UCSD-AML1 (cell line): ENCODE measurements around the gene RAI14.

Source experiments
- DNase-seq: peaks from one replicate; lab custom pipeline; 2025; ENCODE audit not compliant: unreplicated experiment; lab: John Stamatoyannopoulos, UW

RAI14 gene

DNA sequence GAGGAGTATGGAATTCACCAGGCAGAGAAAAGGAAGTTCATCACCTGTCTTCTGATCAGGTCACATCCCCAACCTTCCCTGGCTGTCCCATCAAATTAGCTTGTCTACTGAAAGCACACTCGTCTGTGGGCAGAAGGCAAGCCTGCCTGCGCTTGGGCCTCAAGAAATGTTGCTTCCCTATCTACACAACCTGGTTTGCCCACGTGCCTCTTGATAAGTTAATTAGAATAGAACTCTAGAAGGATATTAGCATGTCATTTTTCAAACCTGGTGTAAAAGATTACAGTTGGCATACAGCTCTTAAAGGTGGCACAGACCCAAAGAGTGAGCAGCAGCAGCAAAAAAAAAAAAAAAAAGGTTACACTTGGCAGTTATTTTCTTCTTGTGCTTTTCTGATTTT is 188.0 kb downstream of the RAI14 start:
- DNase-seq, result no peak

DNA sequence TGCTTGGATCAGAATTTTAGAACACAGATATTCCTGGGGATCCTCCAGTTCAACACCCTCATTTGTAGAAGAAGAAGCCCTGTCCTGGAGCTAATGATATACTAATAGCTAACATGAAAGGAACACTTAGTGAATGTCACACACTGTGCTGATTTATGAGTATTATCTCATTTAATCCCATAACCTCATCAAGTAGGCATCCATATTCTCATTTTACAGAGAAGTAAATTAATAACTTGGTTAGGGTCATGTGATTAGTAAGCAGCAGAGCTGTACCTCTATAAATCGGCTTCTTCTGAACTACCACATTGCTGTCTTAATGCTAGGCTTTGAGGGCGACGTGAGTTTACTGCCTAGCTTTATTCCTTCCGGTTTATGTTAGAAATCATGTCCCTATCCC is 188.9 kb downstream of the RAI14 start:
- no peak for DNase-seq

DNA sequence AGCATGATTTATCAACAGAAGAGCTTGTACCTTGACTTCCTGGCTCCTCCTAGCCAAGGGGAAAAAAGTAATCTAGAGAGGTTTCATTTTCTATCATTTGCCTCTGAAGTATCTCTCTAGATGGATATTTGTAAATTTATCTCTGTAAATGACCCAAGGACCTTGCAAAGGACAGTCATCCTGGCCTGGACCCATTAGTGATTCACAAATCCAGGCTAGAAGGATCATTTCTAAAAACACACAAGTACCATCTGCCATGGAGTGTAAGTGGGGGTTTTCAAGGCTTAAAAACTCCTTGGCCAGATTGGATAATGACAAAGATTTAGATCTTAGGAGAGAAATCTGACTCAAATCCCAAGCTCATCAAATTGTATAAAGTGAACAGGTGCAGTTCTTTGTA is 190.9 kb downstream of the RAI14 start:
- no peak for DNase-seq

DNA sequence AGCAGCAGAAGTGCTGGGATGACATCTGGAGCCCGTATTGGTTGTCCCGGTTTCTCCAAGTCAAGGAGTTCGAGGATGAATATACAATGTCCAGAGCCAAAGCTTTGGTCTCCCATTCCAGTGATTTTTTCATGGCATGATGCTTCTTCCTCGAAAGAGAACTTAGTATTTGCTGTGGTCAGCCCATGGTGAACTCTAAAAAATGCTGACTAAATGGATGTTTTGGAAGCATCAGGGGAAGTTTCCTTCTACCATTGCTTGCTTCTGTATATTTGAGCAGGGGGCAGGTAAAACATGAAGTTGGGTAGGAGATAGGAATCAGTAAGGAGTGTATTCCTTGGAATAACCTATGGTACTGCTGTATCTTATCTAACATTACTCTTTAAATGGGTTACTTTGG is 191.4 kb downstream of the RAI14 start:
- DNase-seq, result no peak

DNA sequence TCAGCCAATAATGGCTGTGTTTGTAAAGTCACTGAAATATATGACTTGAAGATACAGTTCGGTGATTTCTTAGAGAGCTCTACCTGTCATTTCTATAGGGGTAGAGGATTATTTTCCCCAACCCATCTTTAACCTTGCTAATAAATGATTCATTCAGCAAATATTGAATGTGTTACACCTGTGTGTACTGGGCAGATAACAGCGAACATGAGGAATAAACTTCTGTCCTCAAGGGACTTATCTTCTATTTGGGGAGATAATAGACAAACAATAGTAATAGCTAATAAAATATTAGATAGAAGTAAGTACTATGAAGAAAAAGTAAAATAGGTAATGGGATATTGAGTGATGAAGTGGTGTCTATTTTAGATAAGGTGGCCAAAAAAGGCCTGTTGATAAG is 192.1 kb downstream of the RAI14 start:
- no peak for DNase-seq

DNA sequence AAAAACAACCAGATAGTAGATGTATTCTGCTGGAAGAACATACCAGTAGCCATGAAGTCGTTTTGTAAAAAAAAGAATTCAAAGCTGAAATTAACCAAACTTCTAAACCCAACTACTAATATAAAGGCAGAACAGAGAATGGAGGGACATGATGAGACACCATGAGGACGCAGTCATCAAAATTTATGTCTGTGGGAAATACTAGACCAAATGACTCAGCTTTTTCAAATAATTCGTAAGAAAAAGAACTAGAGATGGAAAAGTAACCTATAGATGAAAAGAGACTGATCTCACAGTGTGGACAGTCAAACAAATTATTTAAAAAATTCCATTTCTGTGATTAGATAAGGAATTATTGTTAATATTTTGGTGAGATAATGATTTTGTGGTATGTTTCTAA is 193.1 kb downstream of the RAI14 start:
- no peak for DNase-seq

DNA sequence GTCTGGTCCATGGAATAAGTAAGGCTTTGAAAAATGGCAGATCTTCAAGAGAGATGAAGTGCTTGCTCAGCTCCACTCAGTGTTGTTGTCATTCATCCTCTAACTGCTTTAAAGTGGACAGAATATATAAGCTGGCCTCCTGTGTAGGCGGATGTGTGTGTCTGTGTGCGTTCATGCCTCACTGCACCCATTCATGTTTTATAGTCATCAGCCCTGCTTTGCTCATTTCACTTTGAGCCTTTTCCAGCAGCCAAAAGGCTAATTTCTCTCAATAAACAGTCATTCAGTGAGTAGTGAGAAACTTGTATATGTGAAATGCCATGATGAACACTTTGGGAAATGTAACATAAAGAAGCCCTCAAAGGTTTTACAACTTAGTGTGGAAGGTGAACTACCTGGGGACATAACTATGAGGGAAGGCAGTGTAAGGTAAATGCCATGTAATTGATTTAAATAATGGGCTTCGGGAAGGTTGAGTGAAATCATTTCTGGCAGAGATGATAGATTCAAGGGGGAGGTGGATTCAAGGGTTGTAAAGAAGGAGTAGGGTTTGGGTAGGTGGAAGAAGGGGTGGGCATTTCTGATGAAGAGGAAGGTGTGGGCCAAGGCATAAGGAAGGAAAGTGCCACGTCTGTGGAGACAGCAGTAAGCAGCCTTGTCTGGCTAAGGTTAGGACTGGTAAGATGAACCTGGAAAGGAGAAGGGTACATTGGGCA is 198.5 kb downstream of the RAI14 start:
- no peak for DNase-seq

DNA sequence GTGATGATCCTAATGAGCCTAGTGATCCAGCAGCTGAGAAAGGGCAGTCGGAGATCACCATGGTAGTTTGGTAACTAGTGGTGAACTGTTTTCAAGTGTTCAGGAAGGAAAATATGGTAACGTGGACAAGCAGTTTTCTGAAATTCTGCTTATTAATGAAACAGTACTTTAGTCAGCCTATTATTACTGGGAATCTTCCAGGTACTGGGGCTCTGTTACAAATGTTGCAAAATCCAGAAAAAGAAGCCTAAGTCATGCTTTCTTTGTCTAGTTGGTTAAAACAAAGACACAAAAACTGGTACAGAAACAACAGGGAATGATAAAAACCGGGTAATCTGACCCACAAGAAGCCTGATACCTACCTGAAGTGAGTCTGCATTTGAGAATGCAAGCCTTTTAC is 201.0 kb downstream of the RAI14 start:
- DNase-seq, result no peak

DNA sequence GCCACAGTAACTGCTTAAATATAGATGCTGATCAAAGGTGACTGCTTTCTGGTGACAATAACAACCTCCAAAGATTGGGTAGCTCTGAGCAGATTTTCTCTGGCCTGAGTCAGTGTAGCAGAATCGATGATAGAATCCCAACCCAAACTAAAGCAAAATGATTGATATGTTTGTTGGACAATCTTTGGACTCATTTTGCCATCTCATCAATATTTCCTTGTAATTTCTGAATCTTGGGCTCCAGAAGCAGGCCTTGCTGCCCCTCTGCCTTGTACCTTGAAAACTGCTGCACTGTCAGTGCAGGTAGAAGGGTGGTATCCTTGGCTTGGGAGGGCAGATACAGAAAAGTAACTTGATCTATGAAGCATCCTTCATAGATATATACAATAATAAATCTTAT is 201.8 kb downstream of the RAI14 start:
- DNase-seq, result no peak

DNA sequence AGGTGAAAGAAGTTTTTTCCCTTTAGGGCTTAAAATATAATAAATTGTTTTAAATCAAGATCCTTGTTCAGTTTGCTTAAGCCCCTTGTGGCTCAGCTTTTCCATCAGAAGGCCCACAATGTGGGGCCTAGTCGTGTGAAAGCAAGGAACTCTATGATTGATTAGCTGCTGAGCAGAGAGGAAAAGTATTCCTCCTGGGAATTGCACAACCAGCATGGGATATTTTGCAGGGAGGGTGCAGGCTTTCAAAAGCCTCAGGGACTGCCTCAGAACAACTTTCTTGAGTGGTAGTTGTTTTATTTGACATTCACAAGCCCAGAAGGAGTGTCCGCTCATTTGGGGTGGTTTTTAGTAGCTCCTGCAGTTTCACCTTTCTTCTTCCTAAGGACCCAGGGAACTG is 202.7 kb downstream of the RAI14 start:
- DNase-seq, result no peak

DNA sequence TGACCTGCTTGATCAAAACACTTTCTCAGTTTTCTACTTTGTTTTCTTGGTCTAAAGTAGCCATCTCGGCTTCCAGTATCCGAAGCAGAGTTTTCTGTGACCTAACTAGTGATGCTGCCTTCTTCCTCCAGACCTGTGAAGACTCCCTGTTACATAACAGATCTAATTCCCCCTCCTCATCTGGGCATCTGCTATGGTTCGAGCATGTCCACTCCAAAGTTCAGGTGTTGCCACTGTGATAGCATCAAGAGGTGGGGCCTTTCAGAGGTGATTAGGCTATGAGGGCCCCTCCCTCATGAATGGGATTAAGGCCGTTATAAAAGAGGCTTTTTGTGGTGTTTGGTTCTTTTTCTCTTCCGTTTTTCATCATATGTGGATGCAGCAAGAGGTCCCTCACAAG is 203.1 kb downstream of the RAI14 start:
- DNase-seq, result no peak

DNA sequence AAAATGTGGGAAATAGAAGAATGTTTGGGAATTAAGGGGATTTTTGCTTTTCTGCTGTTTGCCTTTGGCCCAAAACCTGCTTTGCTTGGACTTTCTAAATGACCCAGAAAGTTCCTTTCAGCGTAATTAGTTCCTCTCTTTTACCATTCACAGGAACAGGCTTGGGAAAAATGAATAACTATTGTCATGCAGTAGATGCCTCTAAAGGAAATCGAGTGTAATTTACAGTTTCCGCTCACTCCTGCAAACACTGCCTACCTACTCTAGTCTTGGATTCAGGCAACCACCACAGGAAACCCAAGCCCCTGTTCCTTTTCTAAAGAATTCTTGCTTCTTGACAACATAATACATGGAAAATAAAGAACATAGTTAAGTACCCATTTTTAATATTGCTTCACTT is 207.8 kb downstream of the RAI14 start:
- DNase-seq, result peak; percentile 12

DNA sequence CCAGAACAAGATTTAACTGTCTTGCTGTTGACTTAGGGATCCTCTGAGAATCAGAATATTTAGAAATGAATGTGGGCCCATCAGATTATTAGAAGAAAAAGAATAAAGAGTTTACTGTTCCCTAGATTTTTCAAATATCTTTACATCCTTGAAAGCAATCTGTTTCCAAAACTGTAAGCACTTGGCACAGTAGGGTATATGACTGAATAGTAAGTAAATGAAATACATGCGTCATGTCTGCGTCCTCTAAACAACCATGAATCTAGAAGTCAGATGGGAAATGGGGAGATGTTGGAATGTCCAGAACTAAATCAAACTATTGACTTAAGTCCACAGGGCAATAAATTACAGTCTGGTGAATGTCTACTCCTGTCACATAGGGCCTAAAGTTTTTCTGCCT is 209.0 kb downstream of the RAI14 start:
- DNase-seq, result no peak

DNA sequence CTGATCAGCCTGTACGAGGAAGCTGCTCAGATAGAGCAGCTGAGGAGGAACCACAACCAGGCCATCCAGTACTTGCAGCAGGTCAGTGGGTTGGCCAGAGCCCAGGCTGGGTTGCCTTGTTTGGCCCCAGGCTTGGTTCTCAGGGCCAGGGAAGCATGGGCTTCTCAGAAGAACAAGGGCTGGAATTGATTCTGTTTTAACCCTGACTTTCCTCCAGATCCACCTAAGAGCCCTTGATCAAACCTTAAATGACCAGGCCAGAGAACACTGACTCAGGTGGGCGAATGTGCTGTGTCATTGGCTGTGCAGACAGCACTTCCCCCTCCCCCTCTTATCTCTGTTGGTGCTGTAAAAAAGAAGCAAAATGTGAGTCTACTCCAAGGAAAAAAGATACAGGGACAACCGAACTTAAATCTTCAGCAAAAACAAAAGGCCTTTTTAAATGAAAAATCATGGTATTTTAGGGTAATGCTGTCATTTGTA is 210.9 kb downstream of the RAI14 start:
- peak; percentile 19 for DNase-seq

DNA sequence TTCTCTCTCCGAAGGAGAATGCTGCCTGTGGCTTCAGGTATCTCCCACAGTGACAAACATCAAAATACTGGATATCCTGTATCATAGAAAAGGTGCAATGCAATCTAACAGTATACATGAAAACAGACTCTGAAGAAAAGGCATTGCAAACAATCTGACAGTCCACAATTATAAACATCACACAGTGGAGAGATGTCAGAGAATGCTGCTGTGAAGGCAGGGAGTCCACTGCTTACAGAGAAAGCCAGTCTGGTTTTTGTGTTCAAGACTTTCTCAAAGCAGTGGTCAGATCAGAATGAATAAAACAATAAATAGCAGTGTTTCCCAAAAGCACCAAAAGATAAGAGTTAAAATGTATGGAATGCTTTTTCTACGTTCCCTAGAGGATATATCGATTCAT is 211.5 kb downstream of the RAI14 start:
- DNase-seq, result no peak

DNA sequence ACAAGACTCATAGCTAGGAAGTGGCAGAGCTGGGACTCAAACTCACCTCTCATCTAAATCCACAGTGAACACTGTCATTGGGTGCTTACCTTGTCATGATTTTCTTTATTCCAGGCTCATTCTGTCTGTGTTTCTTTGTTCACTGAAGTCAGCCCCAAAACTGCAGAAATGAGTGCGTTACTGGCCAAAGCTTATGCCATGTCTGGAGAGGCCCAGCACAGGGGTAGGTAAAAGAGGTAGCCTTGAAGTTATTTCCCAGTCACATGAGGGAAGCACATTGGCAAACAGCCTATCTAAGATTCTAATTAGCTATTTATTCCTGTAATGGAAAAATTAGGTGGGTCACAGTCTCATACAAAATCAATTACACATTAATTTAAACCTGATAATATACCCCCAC is 212.7 kb downstream of the RAI14 start:
- no peak for DNase-seq

DNA sequence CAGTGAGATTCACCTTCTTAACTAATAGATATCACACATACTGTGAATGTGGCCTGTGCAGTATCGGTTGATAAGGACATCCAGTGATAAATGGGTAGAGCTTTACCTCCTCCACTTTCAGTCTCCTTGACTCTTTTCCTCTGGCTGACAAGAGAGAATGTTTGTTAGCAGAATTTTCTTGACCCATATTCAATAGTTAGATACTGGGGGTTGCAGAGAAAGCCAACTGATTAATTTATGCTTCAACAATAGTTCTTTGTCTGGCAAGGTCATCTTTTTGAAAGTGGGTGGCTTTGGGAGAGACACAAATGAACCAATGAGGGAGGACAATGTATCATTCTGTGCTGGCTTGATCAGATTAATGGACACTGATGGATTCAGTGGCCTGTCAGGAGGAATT is 213.1 kb downstream of the RAI14 start:
- DNase-seq, result no peak

DNA sequence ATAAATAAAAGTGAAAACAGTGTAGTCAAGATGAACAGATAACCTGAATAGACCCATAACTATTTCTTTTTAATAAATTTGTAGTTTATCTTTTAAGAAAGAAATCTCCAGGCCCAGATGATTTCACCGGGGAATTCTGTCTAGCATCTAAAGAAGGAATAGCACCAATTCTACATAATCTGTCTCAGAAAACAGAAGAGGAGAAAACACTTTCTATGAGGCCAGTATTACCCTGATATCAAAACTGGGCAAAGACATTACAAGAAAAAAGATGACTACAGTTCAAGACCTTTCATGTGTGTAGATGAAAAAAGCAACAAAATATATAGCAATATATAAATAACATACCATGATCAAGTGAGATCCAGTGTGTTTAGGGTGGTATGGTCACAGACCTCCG is 214.3 kb downstream of the RAI14 start:
- DNase-seq, result no peak

DNA sequence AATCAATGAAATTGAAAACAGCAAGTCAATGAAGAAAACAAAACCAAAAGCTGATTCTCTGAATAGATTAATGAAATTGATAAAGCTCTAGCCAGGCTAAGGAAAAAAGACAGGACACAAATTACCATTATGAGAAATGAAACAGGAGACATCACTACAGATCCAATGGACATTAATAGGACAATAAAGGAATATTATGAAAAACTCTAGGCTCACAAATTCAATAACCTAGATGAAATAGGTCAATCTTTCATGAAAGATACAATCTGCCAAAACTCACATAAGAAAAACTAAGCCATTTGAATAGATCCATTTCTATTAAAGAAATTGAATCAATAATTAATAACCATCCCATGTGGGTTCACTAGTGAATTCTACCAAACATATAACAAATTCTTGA is 220.1 kb downstream of the RAI14 start:
- no peak for DNase-seq

DNA sequence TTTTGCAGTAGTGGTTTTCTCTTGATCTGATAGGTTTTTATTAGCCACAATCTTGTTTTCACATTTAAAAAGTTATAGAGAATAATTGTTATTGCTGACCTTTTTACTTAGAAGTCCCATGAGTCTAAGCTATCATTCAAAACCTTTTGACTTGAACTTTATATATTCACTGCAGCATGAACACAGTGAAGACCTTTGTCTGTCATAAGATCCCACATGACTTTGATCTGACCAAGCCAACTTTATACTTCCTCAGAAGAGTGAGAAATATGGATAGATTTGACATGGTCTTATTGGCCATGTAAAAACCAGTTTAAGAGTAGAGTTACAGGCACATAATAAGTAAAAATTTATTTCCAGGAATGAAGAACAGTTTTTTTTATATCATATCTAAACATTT is 225.1 kb downstream of the RAI14 start:
- no peak for DNase-seq
